ENCODE data around the gene SAPCD2. TPM values are rescaled to one million over a fixed set of nuclear protein-coding genes. Genes with fewer than 3 reads are reported as not detected.
A peak's percentile ranks its signal among the peaks of the same experiment; 100 is the strongest.

SAPCD2 gene
- total RNA-seq, 2 donors from 2014 or later = 20.8 to 24.9 TPM

GRCh38 chr9:137087409-137087925 lies 17.1 kb upstream of the SAPCD2 start:
- Histone ChIP-seq H3K4me1 (ENCODE audit: control insufficient read depth, insufficient read depth, low read length) (no peaks in the 10 kb centered on the region), H3K36me3 (ENCODE audit: control insufficient read depth, insufficient read depth, low read length) (peaks cover 23% of the 10 kb centered on the region), H3K27me3 (ENCODE audit: control insufficient read depth, insufficient read depth, low read length, poor library complexity, severe bottlenecking) (no peaks in the 10 kb centered on the region), H3K9ac (ENCODE audit: extremely low read depth, low read length, poor library complexity, severe bottlenecking) (peak overlapping the region; percentile 60), H3K9me3 (ENCODE audit: control insufficient read depth, low read length) (no peaks in the 10 kb centered on the region), H3K27ac (ENCODE audit: low read depth, low read length) (no peak overlapping the region), H3K4me3 (ENCODE audit: low read length) (peak overlapping the region; percentile 95)
- Mint-ChIP-seq H3K4me1 (peaks cover 10% of the 10 kb centered on the region), H3K36me3 (ENCODE audit: low read depth) (peaks cover 19% of the 10 kb centered on the region), H3K27me3 (ENCODE audit: insufficient read depth) (peaks cover 6% of the 10 kb centered on the region), H3K4me3 (peak overlapping the region; percentile 75), H3K27ac (peak overlapping the region; percentile 85), H3K9me3 (no peaks in the 10 kb centered on the region)
- DNase-seq = peak; percentile 68
- TF ChIP-seq CTCF (conservative IDR thresholded peaks at IDR 0.05) = no peak
- WGBS, 2 experiments (ENCODE audit: insufficient coverage in 1 of 2, insufficient read length in 1 of 2) = 5 to 8% methylated on average over 17 to 22 of the region's 22 CpGs

GRCh38 chr9:137086531-137087408 lies 16.4 kb upstream of the SAPCD2 start, which contains the start of gene MAN1B1:
Gene MAN1B1 (plus strand): TSS chr9:137086985. CDS start chr9:137087000, 15 bp downstream.
- Histone ChIP-seq H3K9me3 (ENCODE audit: control insufficient read depth, low read length) (no peaks in the 10 kb centered on the region), H3K4me3 (ENCODE audit: low read length) (peak within 1 kb of the TSS; percentile 95), H3K4me1 (ENCODE audit: control insufficient read depth, insufficient read depth, low read length) (no peaks in the 10 kb centered on the region), H3K27me3 (ENCODE audit: control insufficient read depth, insufficient read depth, low read length, poor library complexity, severe bottlenecking) (no peaks in the 10 kb centered on the region), H3K9ac (ENCODE audit: extremely low read depth, low read length, poor library complexity, severe bottlenecking) (peak within 1 kb of the TSS; percentile 60), H3K27ac (ENCODE audit: low read depth, low read length) (peak within 1 kb of the TSS; percentile 49), H3K36me3 (ENCODE audit: control insufficient read depth, insufficient read depth, low read length) (peaks cover 18% of the 10 kb centered on the region)
- Mint-ChIP-seq H3K9me3 (no peaks in the 10 kb centered on the region), H3K27me3 (ENCODE audit: insufficient read depth) (peaks cover 6% of the 10 kb centered on the region), H3K27ac (peak within 1 kb of the TSS; percentile 85), H3K4me3 (peak within 1 kb of the TSS; percentile 75), H3K36me3 (ENCODE audit: low read depth) (peaks cover 18% of the 10 kb centered on the region), H3K4me1 (peaks cover 10% of the 10 kb centered on the region)
- 0% methylated on average over 64 to 101 of the region's 101 CpGs for WGBS, 2 experiments (ENCODE audit: insufficient coverage in 1 of 2, insufficient read length in 1 of 2)
- TF ChIP-seq CTCF (conservative IDR thresholded peaks at IDR 0.05) = no peak
- DNase-seq = peak; percentile 99

GRCh38 chr9:137085920-137086530 lies 15.7 kb upstream of the SAPCD2 start:
- no peaks in the 10 kb centered on the region for H3K9me3 ChIP-seq (ENCODE audit: control insufficient read depth, low read length)
- peaks cover 14% of the 10 kb centered on the region for H3K36me3 ChIP-seq (ENCODE audit: control insufficient read depth, insufficient read depth, low read length)
- Mint-ChIP-seq H3K9me3 (no peaks in the 10 kb centered on the region), H3K36me3 (ENCODE audit: low read depth) (peaks cover 15% of the 10 kb centered on the region), H3K4me1 (peaks cover 10% of the 10 kb centered on the region), H3K27ac (peak overlapping the region; percentile 46), H3K27me3 (ENCODE audit: insufficient read depth) (peaks cover 6% of the 10 kb centered on the region), H3K4me3 (peak overlapping the region; percentile 75)
- peak overlapping the region; percentile 38 for H3K27ac ChIP-seq (ENCODE audit: low read depth, low read length)
- no peak for TF ChIP-seq CTCF (conservative IDR thresholded peaks at IDR 0.05)
- peak overlapping the region; percentile 95 for H3K4me3 ChIP-seq (ENCODE audit: low read length)
- H3K4me1 ChIP-seq (ENCODE audit: control insufficient read depth, insufficient read depth, low read length) = no peaks in the 10 kb centered on the region
- peak; percentile 74 for DNase-seq
- no peaks in the 10 kb centered on the region for H3K27me3 ChIP-seq (ENCODE audit: control insufficient read depth, insufficient read depth, low read length, poor library complexity, severe bottlenecking)
- 8 to 11% methylated on average over 51 to 58 of the region's 58 CpGs for WGBS, 2 experiments (ENCODE audit: insufficient coverage in 1 of 2, insufficient read length in 1 of 2)
- no peak overlapping the region for H3K9ac ChIP-seq (ENCODE audit: extremely low read depth, low read length, poor library complexity, severe bottlenecking)

Measured in endodermal cell (in vitro differentiated cells).